GM04503 (cell line): ENCODE measurements around the gene HAPLN2.

Experiments
- DNase-seq: peaks from one replicate; pipeline ENCODE4 v3.0.0-alpha.2; 2012; ENCODE audit warnings: low read depth

HAPLN2 gene

DNA sequence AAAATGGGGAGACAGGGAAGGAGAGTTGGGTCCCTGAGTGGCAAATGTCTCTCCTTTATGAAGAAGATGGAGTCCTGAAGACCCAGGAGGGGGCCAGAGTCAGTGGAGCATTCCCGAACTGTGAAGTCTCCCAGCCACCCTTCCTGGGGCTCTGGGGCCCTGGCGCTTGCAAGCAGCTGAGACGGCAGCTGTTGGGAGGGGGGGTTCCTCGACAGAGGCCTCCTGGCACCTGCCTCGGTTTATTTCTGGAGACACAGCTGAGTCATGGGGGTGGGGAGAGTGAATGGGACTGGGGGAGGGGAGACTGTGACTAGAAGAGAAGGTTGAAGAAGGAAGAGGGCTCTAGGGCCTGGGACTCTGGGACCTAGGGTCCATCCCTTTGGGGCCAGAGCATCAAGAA lies 44.0 kb downstream of the HAPLN2 start:
- DNase-seq, result no peak

DNA sequence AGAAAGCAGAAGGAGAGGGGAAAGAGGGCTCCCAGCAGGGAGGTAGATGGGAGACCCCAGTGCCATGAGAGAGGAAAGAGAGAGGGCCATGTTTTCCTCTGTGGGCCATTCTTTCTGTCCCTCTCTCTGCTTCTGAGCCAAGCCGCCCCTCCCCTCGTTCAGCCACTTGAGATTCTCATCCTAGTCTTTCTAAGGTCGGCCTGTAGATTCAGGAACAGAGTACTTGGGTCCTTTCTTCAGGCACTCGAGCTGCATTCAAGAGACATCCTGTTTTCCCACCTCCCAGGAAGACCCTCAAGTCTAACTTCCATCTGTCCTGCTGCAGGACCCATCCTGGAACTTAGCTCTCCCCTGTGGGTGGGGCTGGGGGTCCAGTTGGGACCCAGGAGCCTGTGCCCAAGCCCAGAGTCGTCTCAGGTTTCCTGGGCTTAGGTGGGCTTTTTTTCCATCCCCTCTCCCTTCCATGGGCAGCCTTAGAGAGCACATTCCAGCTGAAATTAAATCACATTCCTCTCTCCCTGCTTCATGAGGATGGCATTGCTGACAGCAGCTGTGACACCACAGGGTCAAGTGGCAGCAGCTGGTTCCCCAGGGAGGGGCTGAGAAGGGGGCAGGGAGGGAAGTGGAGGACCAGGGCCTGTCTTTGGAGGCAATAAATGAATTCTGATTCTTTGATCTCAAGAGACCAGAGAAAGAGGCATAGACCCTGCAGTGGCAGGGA lies 45.0 kb downstream of the HAPLN2 start:
- no peak for DNase-seq

DNA sequence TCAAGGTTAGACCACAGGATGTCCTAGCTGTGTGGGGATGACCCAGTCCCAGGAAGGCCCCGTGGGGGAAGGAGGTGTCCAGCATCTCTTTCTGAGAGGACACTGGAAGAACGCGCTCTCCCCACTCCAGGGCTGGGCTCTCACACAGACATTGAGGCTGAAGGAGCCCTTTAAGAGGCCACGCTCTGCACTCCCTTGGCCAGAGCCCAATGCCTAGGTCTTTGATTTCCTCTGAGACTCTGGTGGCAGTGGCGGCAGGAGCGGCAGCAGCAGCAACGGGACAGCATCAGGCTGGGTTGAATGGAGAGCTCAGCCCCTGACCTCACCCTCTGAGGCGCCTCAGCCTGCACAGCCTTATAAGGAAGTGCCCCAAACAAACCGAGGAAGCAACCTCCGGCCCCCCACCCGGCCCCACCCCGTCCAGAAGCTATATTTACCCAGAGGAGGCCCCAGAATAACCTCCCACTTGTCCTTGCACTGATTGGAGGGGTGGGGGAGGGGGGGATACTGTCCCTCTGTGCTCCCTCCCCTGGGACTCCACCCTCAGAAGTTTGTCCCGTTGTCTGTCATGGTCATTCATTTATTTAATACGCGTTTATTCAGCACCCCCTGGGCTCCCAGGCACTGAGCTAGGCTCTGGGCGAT lies 45.7 kb downstream of the HAPLN2 start:
- no peak for DNase-seq

DNA sequence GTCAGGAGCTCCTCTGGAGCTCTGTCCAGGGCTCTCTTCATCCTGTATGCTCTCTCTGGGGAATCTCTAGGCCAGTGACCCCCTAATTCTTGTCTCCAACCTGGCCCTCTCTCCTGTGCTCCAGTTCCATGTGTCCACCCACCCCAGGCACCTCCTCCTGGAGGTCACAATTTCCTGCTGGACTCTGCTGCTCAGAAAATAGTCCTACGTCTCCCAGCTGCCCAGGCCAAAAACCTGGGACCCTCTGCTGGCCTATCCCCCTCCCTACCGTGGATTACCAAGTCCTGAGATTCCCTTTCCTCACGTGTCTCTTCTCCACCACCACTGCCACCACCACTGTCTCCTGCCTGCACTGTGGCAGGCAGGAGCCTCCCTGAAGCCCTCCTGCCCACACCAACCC lies 46.3 kb downstream of the HAPLN2 start:
- DNase-seq, result no peak

DNA sequence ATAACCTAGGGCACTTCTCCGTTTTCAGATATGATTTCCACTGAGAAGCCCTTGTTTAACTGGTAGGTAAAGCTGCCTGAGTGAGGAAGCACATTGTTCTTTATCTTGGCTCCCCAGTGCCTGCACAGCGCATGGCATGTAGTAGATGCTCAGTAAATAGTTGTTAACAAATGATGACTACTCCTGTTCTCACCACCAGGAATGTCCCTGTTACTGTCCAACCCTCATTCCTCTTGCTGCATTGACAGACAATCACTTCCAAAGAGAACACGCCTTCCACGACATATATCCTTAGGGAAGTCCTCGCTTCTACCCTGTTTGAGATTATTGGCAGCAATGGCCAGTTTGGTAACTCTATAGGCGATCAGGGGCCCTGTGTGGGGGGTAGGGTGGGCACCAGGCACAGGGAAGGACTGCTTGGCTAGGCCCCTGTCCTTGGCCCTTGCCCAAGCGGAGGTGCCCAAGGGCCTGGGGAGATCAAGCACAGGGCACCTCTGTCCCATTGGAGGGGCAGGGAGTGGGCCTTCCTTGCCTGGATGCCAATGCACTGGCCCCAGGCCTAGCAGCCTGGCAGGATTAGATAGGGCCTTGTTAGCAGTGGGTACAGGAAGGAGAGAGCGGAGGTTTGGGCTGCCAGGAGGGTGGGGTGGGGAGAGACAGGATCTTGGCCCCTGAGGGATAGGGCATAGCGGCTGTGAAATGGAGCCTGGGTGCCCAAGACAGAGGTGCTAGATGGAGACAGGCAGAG lies 47.8 kb downstream of the HAPLN2 start:
- DNase-seq, result no peak

DNA sequence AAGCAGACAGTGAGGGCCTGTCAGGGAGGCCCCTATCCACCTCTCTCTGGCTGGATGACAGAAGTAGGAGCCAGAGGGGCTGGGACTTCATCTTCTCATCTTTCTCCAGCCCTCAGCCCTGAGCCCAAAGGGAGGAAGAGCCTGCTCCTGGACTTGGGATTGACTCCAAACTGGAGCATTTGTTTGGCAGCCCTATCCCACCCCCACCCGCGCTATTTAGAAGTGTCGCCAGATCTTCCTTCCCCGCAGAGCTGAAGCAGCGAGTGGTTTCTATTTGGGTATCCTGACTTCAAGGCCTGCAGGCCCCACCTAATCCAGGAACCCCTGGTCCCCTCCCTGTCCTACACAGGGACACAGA lies 48.4 kb downstream of the HAPLN2 start:
- no peak for DNase-seq

DNA sequence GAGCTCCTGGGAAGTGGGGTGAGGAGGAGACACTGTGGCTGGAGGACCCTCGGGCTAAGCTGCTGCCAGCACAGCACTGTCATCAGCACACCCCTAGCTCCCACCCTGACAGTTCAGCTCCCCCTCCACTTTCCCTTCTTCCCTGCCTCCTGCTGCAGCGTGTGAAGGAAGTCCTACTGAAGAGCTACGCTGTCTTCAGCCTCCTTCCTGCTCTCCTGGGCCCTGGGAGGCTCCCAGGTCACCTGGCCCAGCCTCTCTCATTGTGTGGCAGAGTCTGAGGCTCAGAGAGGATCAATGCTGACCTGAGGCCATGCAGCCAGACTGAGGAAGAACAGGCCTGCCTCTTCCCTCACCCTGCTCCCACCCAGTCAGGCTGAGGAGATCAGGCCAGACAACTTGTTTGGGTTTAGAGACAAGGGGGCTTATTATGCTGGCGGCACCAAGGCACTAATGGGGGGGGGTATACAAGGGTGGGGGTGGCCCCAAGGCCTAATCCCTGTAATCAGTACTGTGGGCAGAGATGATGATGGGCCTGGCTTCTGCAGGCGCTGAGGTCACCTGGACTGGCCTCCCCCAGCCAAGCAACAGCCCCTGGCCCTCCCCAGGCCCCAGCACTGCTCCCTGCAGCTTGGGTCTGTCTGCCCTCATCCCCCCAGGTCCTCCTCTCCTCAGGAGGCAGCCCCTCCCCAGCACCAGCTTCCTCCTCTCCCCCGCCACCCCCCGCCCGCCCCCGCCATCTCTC lies 48.9 kb downstream of the HAPLN2 start:
- DNase-seq, result no peak

DNA sequence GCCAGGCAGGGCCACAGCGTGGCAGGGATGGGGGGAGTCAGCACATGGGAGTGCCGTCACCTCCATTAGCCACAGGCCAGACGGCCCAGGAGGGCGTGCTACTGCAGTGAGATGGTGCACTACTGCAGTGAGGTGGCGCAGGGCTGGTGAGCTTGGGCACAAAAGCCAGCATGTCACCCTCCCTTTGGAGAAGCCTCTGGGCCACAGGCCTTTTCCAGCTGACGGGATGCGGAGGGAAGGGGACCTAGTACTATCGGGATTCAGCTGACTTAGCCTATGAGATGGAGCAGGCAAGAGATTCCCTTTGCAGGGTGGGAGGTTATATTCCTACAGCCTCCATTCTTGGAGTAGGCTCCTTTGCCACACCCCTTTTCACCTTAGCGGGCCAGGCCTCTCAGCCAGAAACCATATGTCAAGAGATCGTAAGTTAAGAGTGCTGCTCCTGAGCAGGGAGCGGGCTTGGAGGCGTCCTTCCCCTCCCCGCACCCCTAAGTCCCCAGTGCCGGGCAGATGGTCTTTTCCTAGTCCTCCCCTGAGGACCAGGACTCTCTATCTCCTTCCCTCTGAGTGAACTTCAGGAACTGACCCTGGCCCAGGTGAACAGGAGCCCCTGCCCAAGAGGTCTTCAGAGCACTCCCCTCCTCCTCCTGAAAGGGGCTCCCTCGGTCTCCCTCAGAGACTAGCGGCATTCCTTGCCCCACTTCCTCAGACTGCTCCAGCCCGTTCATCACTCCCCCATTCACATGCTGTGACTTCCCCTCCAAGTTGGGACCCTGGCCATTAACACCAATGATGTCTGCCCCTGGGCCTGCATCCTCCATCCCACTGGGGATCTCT lies 49.8 kb downstream of the HAPLN2 start:
- no peak for DNase-seq

DNA sequence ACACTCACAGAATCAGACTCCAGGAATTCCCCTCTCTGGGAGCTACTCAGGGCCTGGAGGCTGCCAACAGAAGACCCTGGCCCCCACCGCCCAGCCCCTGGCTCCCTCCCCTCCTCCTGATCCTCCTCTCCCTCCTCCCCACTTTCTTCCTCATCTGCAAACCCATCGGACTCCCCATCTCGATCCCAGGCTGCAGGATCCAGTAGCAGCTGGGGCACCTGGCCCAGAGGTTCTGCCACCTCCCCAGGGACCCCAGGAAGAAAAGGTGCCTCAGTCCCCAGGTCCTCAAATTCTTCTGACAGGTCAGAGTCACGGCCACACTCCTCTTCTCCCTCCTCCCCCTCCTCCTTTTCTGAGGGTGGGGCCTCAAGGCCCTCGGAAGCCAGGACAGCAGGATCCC lies 50.6 kb downstream of the HAPLN2 start:
- no peak for DNase-seq

DNA sequence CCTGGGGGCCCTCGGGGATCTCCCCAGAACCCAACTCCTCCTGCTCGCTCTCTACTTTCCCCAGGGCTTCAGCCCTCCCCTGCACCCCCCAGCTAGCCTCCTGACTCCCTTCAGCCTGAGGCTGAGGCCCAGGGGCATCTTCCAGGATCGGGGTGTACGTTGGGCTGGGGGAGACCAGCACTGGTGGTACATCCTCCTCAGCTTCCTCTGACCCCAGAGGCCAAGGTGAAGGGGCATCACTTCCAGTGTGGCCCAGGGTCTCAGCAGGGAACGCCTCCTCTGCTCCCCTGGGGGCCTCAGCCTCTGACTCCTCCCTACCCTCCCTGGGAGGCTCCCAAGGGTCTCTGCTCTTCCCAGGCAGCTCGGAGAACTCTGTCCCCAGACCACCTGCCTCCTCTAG lies 51.1 kb downstream of the HAPLN2 start:
- DNase-seq, result no peak

DNA sequence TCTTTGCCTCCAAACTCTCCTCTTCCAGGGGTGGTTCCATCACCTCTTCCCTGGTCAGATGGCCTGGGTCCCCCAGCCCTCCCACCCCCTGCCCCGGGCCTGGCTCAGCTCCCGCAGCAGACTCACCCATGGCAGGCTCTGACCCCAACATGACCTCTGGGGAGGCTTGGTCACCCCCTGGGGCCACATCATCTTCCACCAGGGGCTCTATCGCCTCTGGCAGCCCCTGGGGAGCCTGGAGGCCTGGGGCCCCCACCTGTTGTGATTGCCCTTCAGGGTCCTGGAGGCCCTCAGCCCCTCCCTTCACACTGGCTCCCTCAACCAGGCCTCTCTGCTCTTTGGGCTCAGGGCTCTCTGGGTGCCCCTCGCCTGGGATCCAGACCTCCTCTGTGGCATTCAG lies 51.6 kb downstream of the HAPLN2 start:
- DNase-seq, result no peak

DNA sequence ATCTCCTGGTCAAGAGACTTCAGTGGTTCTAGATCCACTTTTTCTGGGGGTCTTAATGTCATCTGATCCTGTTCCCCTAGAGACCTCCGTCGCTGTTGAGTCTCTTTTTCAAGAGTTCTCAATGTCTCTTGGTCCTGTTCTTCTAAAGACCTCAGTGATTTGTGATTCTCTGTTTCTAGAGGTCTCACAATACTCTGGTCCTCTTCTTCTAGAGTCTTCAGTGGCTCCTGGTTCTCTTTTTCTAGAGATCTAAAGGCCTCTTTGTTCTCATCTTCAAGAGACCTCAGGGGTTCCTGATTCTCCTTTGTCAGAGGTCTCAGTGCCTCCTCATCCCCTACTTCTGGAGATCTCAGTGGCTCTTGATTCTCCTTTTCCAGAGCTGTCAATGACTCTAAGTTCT lies 52.6 kb downstream of the HAPLN2 start:
- DNase-seq, result no peak

DNA sequence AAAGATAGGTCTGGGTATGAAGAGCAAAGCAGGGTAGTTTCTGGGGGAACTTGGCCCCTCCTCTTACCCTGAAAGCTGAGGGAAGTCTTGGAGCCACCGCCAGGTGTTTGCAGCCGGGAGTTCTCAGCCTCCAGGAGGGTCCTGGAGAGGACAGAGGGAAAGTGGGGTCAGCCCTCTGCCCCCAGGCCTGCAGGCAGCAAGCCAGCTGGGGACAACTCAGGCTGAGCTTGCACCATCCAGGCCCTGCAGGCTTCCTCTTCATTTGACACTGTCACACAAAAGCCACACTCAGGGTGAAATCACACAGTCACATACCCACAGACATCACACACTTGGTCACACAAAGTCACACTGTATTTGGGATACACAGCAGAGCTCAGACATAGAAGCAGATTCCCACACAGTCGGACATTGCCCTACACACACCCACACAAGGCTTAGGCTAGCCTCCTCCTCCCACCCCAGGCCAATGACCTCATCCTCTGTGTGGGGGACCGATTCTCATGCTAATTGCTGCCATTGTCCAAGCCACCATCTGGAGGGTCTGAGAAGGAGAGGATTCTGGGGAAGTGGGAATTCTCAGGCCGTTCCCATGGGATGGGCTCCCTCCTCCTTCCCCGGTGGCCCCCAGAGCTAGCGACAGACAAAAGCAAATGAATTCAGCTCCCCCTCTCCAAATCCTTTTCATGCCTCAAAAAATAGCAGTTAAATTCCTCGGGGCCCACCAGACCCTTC lies 54.3 kb downstream of the HAPLN2 start:
- DNase-seq, result no peak
